Tibial artery (tissue), 4 donors: Measurements from ENCODE around the gene CWH43.

Experiments used
- DNase-seq, 2 donors: peaks; one replicate each; pipeline ENCODE4 v3.0.0-alpha.2; 2019
- H3K27ac ChIP-seq, 2 donors: fragments of 200-600 bp; sonication (generic) in 1 of 2; 1 replicate in 1 of 2; 2 replicates in 1 of 2; pipeline ENCODE4 v1.5.1; 2018 to 2019; ENCODE audit warnings: mild to moderate bottlenecking in 1 of 2
- H3K27me3 ChIP-seq, 2 donors: fragments of 200-600 bp; sonication (generic) in 1 of 2; one replicate each; pipeline versions ENCODE4 v1.5.1 to v1.6.0; 2016 to 2019
- H3K36me3 ChIP-seq, 3 donors: fragments of 200-600 bp; sonication (generic) in 2 of 3; one replicate each; pipeline ENCODE4 v1.5.1; 2016 to 2019; ENCODE audit warnings: mild to moderate bottlenecking in 2 of 3
- H3K4me1 ChIP-seq, 4 donors: fragments of 200-600 bp; sonication (generic) in 2 of 4; 1 replicate in 3 of 4; 2 replicates in 1 of 4; pipeline ENCODE4 v1.5.1; 2016 to 2019
- H3K4me3 ChIP-seq, 2 donors: fragments of 200-600 bp; sonication (generic) in 1 of 2; 1 replicate in 1 of 2; 2 replicates in 1 of 2; pipeline ENCODE4 v1.5.1; 2018 to 2019; ENCODE audit warnings: mild to moderate bottlenecking in 2 of 2
- H3K9me3 ChIP-seq, 3 donors: fragments of 200-600 bp; sonication (generic) in 1 of 3; one replicate each; pipeline ENCODE4 v1.5.1; 2016 to 2019
- intact Hi-C: fragments of 100-400 bp; cut with DNase I; formaldehyde crosslinking; loops from one replicate; pipeline ENCODE4 v1.15.0; 2023; ENCODE audit warnings: low total_unique reads
- TF ChIP-seq, protein P1 (sequence below), 2 experiments: fragments of 200-600 bp in 1 of 2; fragments of 450-650 bp in 1 of 2; IDR thresholded peaks; one replicate each; pipeline ENCODE4 v1.5.1; 2017 to 2019; ENCODE audit warnings: antibody characterized with exemption in 2 of 2, mild to moderate bottlenecking in 1 of 2, moderate library complexity in 1 of 2

Gene CWH43

GRCh38 chr4:49002931-49003330, 16.9 kb downstream of the CWH43 start:
- Histone ChIP-seq H3K27me3 (no peaks in the 10 kb centered on the region), H3K36me3 (no peaks in the 10 kb centered on the region), H3K4me1 (no peaks in the 10 kb centered on the region), H3K4me3 (no peak overlapping the region), H3K27ac (no peak overlapping the region), H3K9me3 (no peaks in the 10 kb centered on the region)
- TF ChIP-seq, protein P1, sequence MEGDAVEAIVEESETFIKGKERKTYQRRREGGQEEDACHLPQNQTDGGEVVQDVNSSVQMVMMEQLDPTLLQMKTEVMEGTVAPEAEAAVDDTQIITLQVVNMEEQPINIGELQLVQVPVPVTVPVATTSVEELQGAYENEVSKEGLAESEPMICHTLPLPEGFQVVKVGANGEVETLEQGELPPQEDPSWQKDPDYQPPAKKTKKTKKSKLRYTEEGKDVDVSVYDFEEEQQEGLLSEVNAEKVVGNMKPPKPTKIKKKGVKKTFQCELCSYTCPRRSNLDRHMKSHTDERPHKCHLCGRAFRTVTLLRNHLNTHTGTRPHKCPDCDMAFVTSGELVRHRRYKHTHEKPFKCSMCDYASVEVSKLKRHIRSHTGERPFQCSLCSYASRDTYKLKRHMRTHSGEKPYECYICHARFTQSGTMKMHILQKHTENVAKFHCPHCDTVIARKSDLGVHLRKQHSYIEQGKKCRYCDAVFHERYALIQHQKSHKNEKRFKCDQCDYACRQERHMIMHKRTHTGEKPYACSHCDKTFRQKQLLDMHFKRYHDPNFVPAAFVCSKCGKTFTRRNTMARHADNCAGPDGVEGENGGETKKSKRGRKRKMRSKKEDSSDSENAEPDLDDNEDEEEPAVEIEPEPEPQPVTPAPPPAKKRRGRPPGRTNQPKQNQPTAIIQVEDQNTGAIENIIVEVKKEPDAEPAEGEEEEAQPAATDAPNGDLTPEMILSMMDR (IDR thresholded peaks at IDR 0.05) = no peak
- intact Hi-C loops = no loop called here
- no peak for DNase-seq

DNA sequence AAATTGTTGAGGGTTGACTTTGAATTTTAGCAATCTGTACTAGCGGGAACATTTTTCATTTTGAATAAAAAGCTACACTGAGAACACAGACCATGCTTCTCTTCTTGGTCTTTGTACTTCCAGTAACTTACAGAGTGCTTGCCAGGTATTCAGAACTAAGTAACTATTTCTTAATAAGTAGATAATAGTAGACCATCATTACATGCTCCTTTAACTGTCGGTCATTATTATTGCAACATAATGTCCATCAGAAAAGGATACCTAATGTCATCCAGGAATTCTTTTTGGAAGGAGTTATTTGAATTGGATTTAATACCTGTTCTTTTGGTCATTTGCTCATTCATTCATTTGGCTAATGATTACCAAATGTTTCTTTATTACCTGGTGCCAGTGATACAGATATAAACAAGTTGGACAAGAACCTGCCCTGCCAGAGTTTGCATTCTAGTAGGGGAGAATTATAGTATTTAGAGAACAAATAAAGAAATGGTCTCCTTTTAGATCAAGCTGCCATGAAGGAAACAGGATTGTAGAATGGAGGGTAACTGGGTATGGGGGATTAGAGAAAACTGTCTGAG, 32.7 kb downstream of the CWH43 start:
- Histone ChIP-seq H3K4me3 (no peak overlapping the region), H3K27ac (no peak overlapping the region), H3K9me3 (peaks cover 0 to 3% (median 2%) of the 10 kb centered on the region in 3 donors), H3K36me3 (no peaks in the 10 kb centered on the region), H3K4me1 (no peaks in the 10 kb centered on the region), H3K27me3 (no peaks in the 10 kb centered on the region)
- intact Hi-C loops = no loop called here
- no peak for DNase-seq
- TF ChIP-seq, protein P1 (IDR thresholded peaks at IDR 0.05) = no peak

GRCh38 chr4:49032440-49033161, 46.5 kb downstream of the CWH43 start:
- DNase-seq = no peak
- intact Hi-C loops = no loop called here
- Histone ChIP-seq H3K27ac (no peak overlapping the region), H3K4me3 (no peak overlapping the region), H3K36me3 (no peaks in the 10 kb centered on the region), H3K4me1 (no peaks in the 10 kb centered on the region), H3K9me3 (no peaks in the 10 kb centered on the region), H3K27me3 (peaks cover 0 to 2% of the 10 kb centered on the region in 2 donors)
- TF ChIP-seq, protein P1 (IDR thresholded peaks at IDR 0.05) = no peak

DNA sequence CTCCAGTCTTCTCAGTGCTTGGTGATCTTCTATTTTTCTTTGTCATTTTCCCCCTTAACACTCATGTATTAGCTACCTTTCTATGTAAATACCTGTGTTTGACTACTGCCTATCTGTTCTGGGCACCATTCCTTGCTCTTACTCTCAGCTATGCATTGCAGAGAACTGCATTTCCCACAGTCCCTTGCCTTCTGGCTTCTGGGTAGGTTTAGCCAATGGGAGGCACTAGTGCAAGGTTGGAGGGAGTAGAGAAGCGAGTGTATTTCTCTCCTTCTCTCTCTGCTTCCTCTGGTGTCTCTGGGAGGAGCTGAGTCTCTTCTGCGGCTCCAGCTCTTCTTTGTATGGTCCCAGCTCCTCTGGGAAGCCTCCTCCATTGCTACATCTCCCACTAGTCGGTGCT, 50.5 kb downstream of the CWH43 start:
- Histone ChIP-seq H3K4me1 (no peaks in the 10 kb centered on the region), H3K4me3 (no peak overlapping the region), H3K27me3 (no peaks in the 10 kb centered on the region), H3K27ac (no peak overlapping the region), H3K36me3 (no peaks in the 10 kb centered on the region), H3K9me3 (no peaks in the 10 kb centered on the region)
- intact Hi-C loops = no loop called here
- TF ChIP-seq, protein P1 (IDR thresholded peaks at IDR 0.05) = no peak
- DNase-seq = no peak

DNA sequence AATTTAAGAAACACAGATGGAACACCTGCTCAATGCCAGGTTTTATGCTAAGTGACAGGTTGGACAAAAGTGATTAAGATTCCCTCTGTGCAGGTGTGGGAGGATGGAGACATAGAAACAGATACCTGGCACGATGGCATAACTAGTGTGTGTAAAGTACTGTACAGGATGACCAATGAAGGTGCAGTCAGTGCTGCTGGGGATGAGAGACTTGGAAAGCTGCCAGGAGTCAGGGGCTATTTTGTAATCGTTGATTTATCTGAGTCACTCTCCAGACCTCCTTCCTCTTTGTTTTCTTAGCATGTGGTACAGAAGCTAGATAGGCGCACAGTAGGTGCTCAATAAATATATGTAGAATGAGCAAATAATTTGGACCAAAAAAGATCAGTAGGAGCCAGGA, 58.2 kb downstream of the CWH43 start:
- H3K27me3 ChIP-seq = no peaks in the 10 kb centered on the region
- no peak overlapping the region for H3K27ac ChIP-seq
- H3K9me3 ChIP-seq = no peaks in the 10 kb centered on the region
- H3K4me1 ChIP-seq = no peaks in the 10 kb centered on the region
- DNase-seq = no peak
- TF ChIP-seq, protein P1 (IDR thresholded peaks at IDR 0.05) = no peak
- H3K36me3 ChIP-seq = no peaks in the 10 kb centered on the region
- no peak overlapping the region for H3K4me3 ChIP-seq
- intact Hi-C loops = no loop called here
